CD14-positive monocyte (primary cell): ENCODE results near the gene OXNAD1. TPM values are rescaled to one million over a fixed set of nuclear protein-coding genes. Genes with fewer than 3 reads are reported as not detected.

Experiments
- DNase-seq, 3 donors: peaks; one replicate each; pipeline ENCODE4 v3.0.0-alpha.2; 2011 to 2022
- H2AFZ ChIP-seq: 2 replicates; pipeline ENCODE4 v1.6.0; 2012; ENCODE audit warnings: mild to moderate bottlenecking, low read depth, low read length, inconsistent platforms; ENCODE audit not compliant: insufficient read depth, poor library complexity, severe bottlenecking
- H3K27ac ChIP-seq, 2 donors: 1 replicate in 1 of 2; 2 replicates in 1 of 2; pipeline ENCODE4 v1.5.1; 2012 to 2013; ENCODE audit warnings: low read length in 2 of 2, control low read depth in 1 of 2, inconsistent platforms in 1 of 2, low read depth in 1 of 2, mild to moderate bottlenecking in 1 of 2
- H3K27me3 ChIP-seq, 2 donors: one replicate each; pipeline versions ENCODE4 v1.6.0 to v1.6.1; 2011 to 2013; ENCODE audit warnings: low read length in 2 of 2; ENCODE audit not compliant: control insufficient read depth in 2 of 2, insufficient read depth in 2 of 2
- H3K36me3 ChIP-seq, 2 donors: replicated peaks in 1 of 2; 1 replicate in 1 of 2; 2 replicates in 1 of 2; pipeline versions ENCODE4 v1.5.1 to v1.6.1; 2012 to 2013; ENCODE audit warnings: low read length in 2 of 2, control low read depth in 1 of 2, inconsistent platforms in 1 of 2, mild to moderate bottlenecking in 1 of 2; ENCODE audit not compliant: insufficient read depth in 2 of 2, control insufficient read depth in 1 of 2
- H3K4me1 ChIP-seq, 2 donors: 1 replicate in 1 of 2; 2 replicates in 1 of 2; pipeline versions ENCODE4 v1.5.1 to v1.6.1; 2012 to 2013; ENCODE audit warnings: low read length in 2 of 2, control low read depth in 1 of 2, inconsistent platforms in 1 of 2, mild to moderate bottlenecking in 1 of 2, moderate library complexity in 1 of 2; ENCODE audit not compliant: insufficient read depth in 2 of 2, control insufficient read depth in 1 of 2
- H3K4me2 ChIP-seq: replicated peaks from 2 replicates; pipeline ENCODE3; 2012; ENCODE audit warnings: low read length, moderate library complexity, mild to moderate bottlenecking; ENCODE audit not compliant: poor library complexity, severe bottlenecking; ENCODE audit errors: extremely low read depth
- H3K4me3 ChIP-seq, 3 experiments: fragments of 200-600 bp in 1 of 3; sonication (generic) in 1 of 3; replicated peaks in 1 of 3; 1 replicate in 2 of 3; 2 replicates in 1 of 3; pipeline ENCODE4 v1.5.1; 2011 to 2013; ENCODE audit warnings: low read length in 3 of 3, mild to moderate bottlenecking in 3 of 3, control low read depth in 2 of 3, low read depth in 2 of 3, inconsistent platforms in 1 of 3, moderate library complexity in 1 of 3
- H3K79me2 ChIP-seq: 2 replicates; pipeline ENCODE4 v1.6.0; 2012; ENCODE audit warnings: mild to moderate bottlenecking, control low read depth, inconsistent platforms, low read length, moderate library complexity; ENCODE audit not compliant: insufficient read depth
- H3K9ac ChIP-seq: 2 replicates; pipeline ENCODE4 v1.6.0; 2017; ENCODE audit warnings: low read length, mild to moderate bottlenecking; ENCODE audit not compliant: insufficient read depth, poor library complexity, severe bottlenecking
- H3K9me3 ChIP-seq, 2 donors: replicated peaks in 1 of 2; 1 replicate in 1 of 2; 2 replicates in 1 of 2; pipeline versions ENCODE4 v1.5.1 to v1.6.1; 2012 to 2013; ENCODE audit warnings: low read length in 2 of 2, control low read depth in 1 of 2; ENCODE audit not compliant: control insufficient read depth in 1 of 2, insufficient read depth in 1 of 2
- H4K20me1 ChIP-seq: 2 replicates; pipeline ENCODE4 v1.6.0; 2012; ENCODE audit warnings: mild to moderate bottlenecking, low read length, control low read depth, moderate library complexity; ENCODE audit not compliant: insufficient read depth
- H3K27ac Mint-ChIP-seq, 7 donors: one replicate each; pipeline ENCODE4 v1.8.0; 2020; ENCODE audit warnings: mild to moderate bottlenecking in 7 of 7, mixed read lengths in 7 of 7, moderate library complexity in 6 of 7, inconsistent platforms in 2 of 7
- H3K27me3 Mint-ChIP-seq, 3 donors: one replicate each; pipeline ENCODE4 v1.8.0; 2021 to 2022; ENCODE audit warnings: low read depth in 3 of 3, mild to moderate bottlenecking in 3 of 3, mixed read lengths in 3 of 3, moderate library complexity in 3 of 3, inconsistent platforms in 1 of 3
- H3K36me3 Mint-ChIP-seq, 2 donors: one replicate each; pipeline ENCODE4 v1.8.0; 2020; ENCODE audit warnings: mixed read lengths in 2 of 2, inconsistent platforms in 1 of 2, mild to moderate bottlenecking in 1 of 2
- H3K4me1 Mint-ChIP-seq: one replicate; pipeline ENCODE4 v1.8.0; 2020; ENCODE audit warnings: mild to moderate bottlenecking, mixed read lengths
- H3K4me3 Mint-ChIP-seq, 2 donors: one replicate each; pipeline ENCODE4 v1.8.0; 2020; ENCODE audit warnings: mild to moderate bottlenecking in 2 of 2, mixed read lengths in 2 of 2, moderate library complexity in 1 of 2
- H3K9me3 Mint-ChIP-seq, 7 donors: one replicate each; pipeline ENCODE4 v1.8.0; 2020 to 2022; ENCODE audit warnings: mixed read lengths in 7 of 7, mild to moderate bottlenecking in 6 of 7, moderate library complexity in 6 of 7, inconsistent platforms in 2 of 7
- CTCF ChIP-seq: fragments of 200-600 bp; IDR thresholded peaks from one replicate; pipeline ENCODE4 v1.8.0; 2022; ENCODE audit warnings: antibody characterized with exemption, mild to moderate bottlenecking
- WGBS: methylation state at CpG from one replicate; pipeline ENCODE4 v1.1.5; 2013; ENCODE audit warnings: missing lambda C conversion rate; ENCODE audit not compliant: insufficient coverage; 5-methylcytosine and 5-hydroxymethylcytosine counted together
- intact Hi-C, 2 donors: fragments of 100-400 bp; cut with micrococcal nuclease; formaldehyde crosslinking; loops; one replicate each; pipeline versions ENCODE4 v1.15.0 to v1.15.1; 2023
- polyA plus RNA-seq, 3 donors: library from polyadenylated mRNA; depleted of rRNA in 1 of 3; unstranded in 2 of 3; stranded (reverse) in 1 of 3; fragments of 300-500 nt in 2 of 3; fragments of >200 nt in 1 of 3; fragmentation: Illumina TruSeq in 2 of 3; gene quantifications; 1 replicate in 2 of 3; 2 replicates in 1 of 3; pipeline ENCODE4 v1.2.3, GENCODE V29; 2012 to 2021

OXNAD1 gene
- polyA plus RNA-seq, 3 donors: 3.7 to 5.1 (median 4.4) TPM

- H3K27ac Mint-ChIP-seq: peak overlapping the region in 4 of 7 donors; percentile 5 to 56 (median 25)
- Histone ChIP-seq H3K4me1 (peaks cover 14% of the 10 kb centered on the region in 2 donors), H3K9ac (no peak overlapping the region), H3K9me3 (no peaks in the 10 kb centered on the region), H3K27ac (peak overlapping the region in 1 of 2 donors; percentile 17), H4K20me1 (no peaks in the 10 kb centered on the region), H3K4me2 (no peak overlapping the region), H3K27me3 (no peaks in the 10 kb centered on the region), H2AFZ (no peak overlapping the region), H3K79me2 (no peaks in the 10 kb centered on the region), H3K36me3 (peaks cover 0 to 35% of the 10 kb centered on the region in 2 donors), H3K4me3 (no peak overlapping the region)
- H3K36me3 Mint-ChIP-seq: peaks cover 30 to 32% of the 10 kb centered on the region in 2 donors
- H3K4me1 Mint-ChIP-seq: peaks cover 25% of the 10 kb centered on the region
- TF ChIP-seq CTCF: no peak
- intact Hi-C loops: no loop called here
- no peaks in the 10 kb centered on the region for H3K27me3 Mint-ChIP-seq
- H3K9me3 Mint-ChIP-seq: no peaks in the 10 kb centered on the region
- WGBS: 100% methylated on average over 1 of the region's 1 CpG
- peak in 1 of 3 donors; percentile 5 for DNase-seq
- no peak overlapping the region for H3K4me3 Mint-ChIP-seq
Measured at GRCh38 chr3:16343101-16343500, 78.1 kb downstream of the OXNAD1 start.

GRCh38 chr3:16346413-16347081 lies 81.5 kb downstream of the OXNAD1 start:
- Mint-ChIP-seq H3K9me3 (no peaks in the 10 kb centered on the region), H3K4me1 (peaks cover 7% of the 10 kb centered on the region), H3K27me3 (no peaks in the 10 kb centered on the region), H3K36me3 (peaks cover 48 to 55% of the 10 kb centered on the region in 2 donors), H3K27ac (peak overlapping the region in 4 of 7 donors; percentile 2 to 41 (median 27)), H3K4me3 (no peak overlapping the region)
- intact Hi-C loops: no loop called here
- no peak for DNase-seq
- no peak for TF ChIP-seq CTCF
- no peak overlapping the region for H3K4me3 ChIP-seq
- no peaks in the 10 kb centered on the region for H3K9me3 ChIP-seq
- no peaks in the 10 kb centered on the region for H3K79me2 ChIP-seq
- no peak overlapping the region for H2AFZ ChIP-seq
- WGBS: 97% methylated on average over 7 of the region's 7 CpGs
- H3K4me2 ChIP-seq: no peak overlapping the region
- H3K9ac ChIP-seq: no peak overlapping the region
- no peaks in the 10 kb centered on the region for H3K4me1 ChIP-seq
- no peaks in the 10 kb centered on the region for H3K27me3 ChIP-seq
- peaks cover 17 to 69% of the 10 kb centered on the region in 2 donors for H3K36me3 ChIP-seq
- no peak overlapping the region for H3K27ac ChIP-seq
- H4K20me1 ChIP-seq: no peaks in the 10 kb centered on the region
